HG03025 (cell line): Measurements from ENCODE around the gene OPN3.
A peak's percentile ranks its signal among the peaks of the same experiment; 100 is the strongest.
"Not testable (repeated sequence)": the region's sequence is repeated elsewhere in the genome, so short reads cannot be mapped to it uniquely, and the experiment has no call there.

Experiments used
- ATAC-seq: cut with Tn5 transposase; IDR thresholded peaks from one replicate; pipeline ENCODE4 v1.9.1; 2021; ENCODE audit warnings: mild to moderate bottlenecking, moderate library complexity; ENCODE audit not compliant: unreplicated experiment, low FRiP score

OPN3 gene

GRCh38 chr1:241640149-241640866 lies at the start of gene OPN3, which contains the start of gene CHML:
Gene OPN3 (minus strand): TSS chr1:241640369. CDS start chr1:241640254, 115 bp downstream.
Gene CHML (minus strand): TSS chr1:241640369. CDS start chr1:241635766, 4,603 bp downstream.
- peak; percentile 88 for ATAC-seq

GRCh38 chr1:241688940-241689368 lies 48.8 kb upstream of the OPN3 start:
- ATAC-seq, result no peak

- ATAC-seq, result no peak
Measured at GRCh38 chr1:241684108-241684507, 43.9 kb upstream of the OPN3 start.

GRCh38 chr1:241682921-241683320 lies 42.8 kb upstream of the OPN3 start:
- no peak for ATAC-seq

GRCh38 chr1:241681861-241682448 lies 41.8 kb upstream of the OPN3 start:
- ATAC-seq, result not testable (repeated sequence)

- ATAC-seq, result no peak
Measured at GRCh38 chr1:241679961-241680360, 39.8 kb upstream of the OPN3 start.

GRCh38 chr1:241679404-241679803 lies 39.2 kb upstream of the OPN3 start:
- ATAC-seq, result no peak

- ATAC-seq, result no peak
Measured at GRCh38 chr1:241678536-241678935, 38.4 kb upstream of the OPN3 start.

- peak; percentile 92 for ATAC-seq
Measured at GRCh38 chr1:241677201-241677600, 37.0 kb upstream of the OPN3 start.

GRCh38 chr1:241675983-241676382 lies 35.8 kb upstream of the OPN3 start:
- no peak for ATAC-seq

- no peak for ATAC-seq
Measured at GRCh38 chr1:241674805-241675384, 34.7 kb upstream of the OPN3 start.

- no peak for ATAC-seq
Measured at GRCh38 chr1:241672301-241672700, 32.1 kb upstream of the OPN3 start.

- no peak for ATAC-seq
Measured at GRCh38 chr1:241666419-241666818, 26.2 kb upstream of the OPN3 start.

- ATAC-seq, result no peak
Measured at GRCh38 chr1:241660424-241660972, 20.3 kb upstream of the OPN3 start.

GRCh38 chr1:241659016-241659415 lies 18.8 kb upstream of the OPN3 start:
- not testable (repeated sequence) for ATAC-seq

- no peak for ATAC-seq
Measured at GRCh38 chr1:241658081-241658793, 18.1 kb upstream of the OPN3 start.

- no peak for ATAC-seq
Measured at GRCh38 chr1:241654641-241655040, 14.5 kb upstream of the OPN3 start.

- no peak for ATAC-seq
Measured at GRCh38 chr1:241654019-241654418, 13.8 kb upstream of the OPN3 start.

- ATAC-seq, result no peak
Measured at GRCh38 chr1:241652012-241652411, 11.8 kb upstream of the OPN3 start, which contains the start of gene WDR64. Gene WDR64 (plus strand): TSS chr1:241652281. CDS start chr1:241652485, 204 bp downstream.

- no peak for ATAC-seq
Measured at GRCh38 chr1:241648159-241648558, 8.0 kb upstream of the OPN3 start.

GRCh38 chr1:241647658-241648057 lies 7.5 kb upstream of the OPN3 start:
- no peak for ATAC-seq
